Panc1 (cell line): ENCODE results near the gene NMUR1. TPM values are rescaled to one million over a fixed set of nuclear protein-coding genes. Genes with fewer than 3 reads are reported as not detected.

ENCODE experiments used
- ATAC-seq: fragments of 200-7000 bp; cut with Tn5 transposase; 2 replicates; pipeline ENCODE4 v1.9.1; 2020; ENCODE audit warnings: mild to moderate bottlenecking, moderate library complexity
- BruUV-seq: library from RNA; stranded (reverse); fragments of 400-500 nt; replicated peaks from 2 replicates; lab custom pipeline; 2021; lab: Mats Ljungman, UMichigan
- CTCF ChIA-PET: fragments of 300-600 bp; sonication (Branson Sonifier 250); formaldehyde crosslinking; loops from one replicate; lab custom pipeline; 2022; ENCODE audit warnings: antibody characterized with exemption; lab: Charles Lee
- POLR2A ChIA-PET: fragments of 300-600 bp; sonication (Branson Sonifier 250); formaldehyde crosslinking; loops from one replicate; lab custom pipeline; 2022; ENCODE audit warnings: antibody characterized with exemption; lab: Charles Lee
- DNase-seq: peaks from one replicate; pipeline ENCODE4 v3.0.0-alpha.2; 2010; ENCODE audit warnings: low read depth, low spot score
- H3K27ac ChIP-seq: 2 replicates; pipeline ENCODE4 v1.5.1; 2011; ENCODE audit warnings: mild to moderate bottlenecking, low read length, inconsistent platforms
- H3K27me3 ChIP-seq: fragments of 200-500 bp; sonication (Bioruptor generic); 2 replicates; pipeline ENCODE4 v1.6.0; 2014; ENCODE audit warnings: low read length, inconsistent platforms; ENCODE audit not compliant: control insufficient read depth, insufficient read depth
- H3K36me3 ChIP-seq: fragments of 200-500 bp; sonication (Bioruptor generic); 2 replicates; pipeline ENCODE4 v1.5.1; 2014; ENCODE audit warnings: inconsistent platforms, mild to moderate bottlenecking, low read length, moderate library complexity; ENCODE audit not compliant: control insufficient read depth, insufficient read depth
- H3K4me1 ChIP-seq: 2 replicates; pipeline ENCODE4 v1.5.1; 2011; ENCODE audit warnings: inconsistent platforms, mild to moderate bottlenecking, low read length, moderate library complexity; ENCODE audit not compliant: control insufficient read depth, insufficient read depth
- H3K4me3 ChIP-seq, 2 experiments: 2 replicates each; pipeline ENCODE4 v1.5.1; 2011 to 2012; ENCODE audit warnings: low read depth in 2 of 2, low read length in 2 of 2, mild to moderate bottlenecking in 2 of 2, inconsistent platforms in 1 of 2, moderate library complexity in 1 of 2
- H3K9me3 ChIP-seq: fragments of 200-500 bp; sonication (Bioruptor generic); 2 replicates; pipeline ENCODE4 v1.5.1; 2014; ENCODE audit warnings: low read depth, mild to moderate bottlenecking, inconsistent platforms, low read length, moderate library complexity; ENCODE audit not compliant: control insufficient read depth, insufficient read depth
- POLR2AphosphoS5 ChIP-seq: IDR thresholded peaks from 2 replicates; pipeline ENCODE4 v1.6.1; 2012; ENCODE audit warnings: mild to moderate bottlenecking, low read depth, low read length, moderate library complexity
- SIN3A ChIP-seq: IDR thresholded peaks from 2 replicates; pipeline ENCODE4 v1.6.1; 2012; ENCODE audit warnings: low read depth, mild to moderate bottlenecking, low read length, moderate library complexity, borderline replicate concordance; ENCODE audit not compliant: insufficient read depth
- TCF7L2 ChIP-seq: IDR thresholded peaks from 2 replicates; pipeline ENCODE4 v1.6.1; 2011; ENCODE audit warnings: mild to moderate bottlenecking, low read depth, low read length, inconsistent platforms
- in situ Hi-C: cut with HindIII; loops from 2 replicates; pipeline ENCODE4 v1.10.0; 2016; ENCODE audit warnings: low sequenced_read_pairs, low pct_unique_long_range_greater_than_20kb
- intact Hi-C: fragments of 100-400 bp; cut with micrococcal nuclease; formaldehyde crosslinking; loops from one replicate; pipeline ENCODE4 v1.10.0; 2022; ENCODE audit not compliant: unreplicated experiment
- total RNA-seq: library from RNA; stranded (reverse); gene quantifications from one replicate; pipeline ENCODE4 v1.2.1, GENCODE V29; 2021; ENCODE audit not compliant: unreplicated experiment
- TF ChIP-seq, protein P1 (sequence below): fragments of 450-650 bp; IDR thresholded peaks from 2 replicates; pipeline ENCODE4 v1.5.1; 2017; ENCODE audit warnings: mild to moderate bottlenecking
- TF ChIP-seq, protein P2 (sequence below), 2 experiments: IDR thresholded peaks; 2 replicates each; pipeline ENCODE4 v1.6.1; 2011 to 2012; ENCODE audit warnings: low read depth in 2 of 2, control low read depth in 1 of 2, low read length in 1 of 2, mild to moderate bottlenecking in 1 of 2, moderate library complexity in 1 of 2; ENCODE audit not compliant: insufficient read depth in 1 of 2

Gene NMUR1
- total RNA-seq, 1 experiment from 2014 or later = 0.28 TPM

DNA sequence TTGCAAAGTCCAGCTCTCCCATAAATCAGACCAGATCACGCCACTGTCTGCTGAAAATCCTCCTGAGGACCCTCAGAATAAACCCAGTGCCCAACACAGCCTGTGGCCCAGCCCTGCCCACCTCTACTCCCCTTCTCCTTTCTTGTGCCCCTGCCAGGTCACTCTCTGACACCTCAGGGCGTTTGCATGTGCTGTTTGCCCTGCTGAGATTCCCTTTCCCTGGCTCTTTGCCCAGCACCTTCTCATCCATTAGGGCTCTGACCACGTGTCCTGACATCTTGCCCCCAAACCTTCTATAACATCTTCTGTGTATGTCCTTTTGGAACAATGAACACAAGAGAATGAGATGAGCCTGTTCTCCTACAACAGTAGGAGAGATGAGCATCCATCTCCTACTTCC lies 18.5 kb upstream of the NMUR1 start:
- POLR2A ChIA-PET = no interaction called here
- no peak overlapping the region for H3K4me3 ChIP-seq
- DNase-seq = no peak
- BruUV-seq = no TSS peak
- no peaks in the 10 kb centered on the region for H3K36me3 ChIP-seq
- CTCF ChIA-PET = no interaction called here
- TF ChIP-seq POLR2AphosphoS5 = no peak
- TF ChIP-seq SIN3A = no peak
- TF ChIP-seq TCF7L2 = no peak
- TF ChIP-seq, protein P1, sequence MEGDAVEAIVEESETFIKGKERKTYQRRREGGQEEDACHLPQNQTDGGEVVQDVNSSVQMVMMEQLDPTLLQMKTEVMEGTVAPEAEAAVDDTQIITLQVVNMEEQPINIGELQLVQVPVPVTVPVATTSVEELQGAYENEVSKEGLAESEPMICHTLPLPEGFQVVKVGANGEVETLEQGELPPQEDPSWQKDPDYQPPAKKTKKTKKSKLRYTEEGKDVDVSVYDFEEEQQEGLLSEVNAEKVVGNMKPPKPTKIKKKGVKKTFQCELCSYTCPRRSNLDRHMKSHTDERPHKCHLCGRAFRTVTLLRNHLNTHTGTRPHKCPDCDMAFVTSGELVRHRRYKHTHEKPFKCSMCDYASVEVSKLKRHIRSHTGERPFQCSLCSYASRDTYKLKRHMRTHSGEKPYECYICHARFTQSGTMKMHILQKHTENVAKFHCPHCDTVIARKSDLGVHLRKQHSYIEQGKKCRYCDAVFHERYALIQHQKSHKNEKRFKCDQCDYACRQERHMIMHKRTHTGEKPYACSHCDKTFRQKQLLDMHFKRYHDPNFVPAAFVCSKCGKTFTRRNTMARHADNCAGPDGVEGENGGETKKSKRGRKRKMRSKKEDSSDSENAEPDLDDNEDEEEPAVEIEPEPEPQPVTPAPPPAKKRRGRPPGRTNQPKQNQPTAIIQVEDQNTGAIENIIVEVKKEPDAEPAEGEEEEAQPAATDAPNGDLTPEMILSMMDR = no peak
- TF ChIP-seq, protein P2, sequence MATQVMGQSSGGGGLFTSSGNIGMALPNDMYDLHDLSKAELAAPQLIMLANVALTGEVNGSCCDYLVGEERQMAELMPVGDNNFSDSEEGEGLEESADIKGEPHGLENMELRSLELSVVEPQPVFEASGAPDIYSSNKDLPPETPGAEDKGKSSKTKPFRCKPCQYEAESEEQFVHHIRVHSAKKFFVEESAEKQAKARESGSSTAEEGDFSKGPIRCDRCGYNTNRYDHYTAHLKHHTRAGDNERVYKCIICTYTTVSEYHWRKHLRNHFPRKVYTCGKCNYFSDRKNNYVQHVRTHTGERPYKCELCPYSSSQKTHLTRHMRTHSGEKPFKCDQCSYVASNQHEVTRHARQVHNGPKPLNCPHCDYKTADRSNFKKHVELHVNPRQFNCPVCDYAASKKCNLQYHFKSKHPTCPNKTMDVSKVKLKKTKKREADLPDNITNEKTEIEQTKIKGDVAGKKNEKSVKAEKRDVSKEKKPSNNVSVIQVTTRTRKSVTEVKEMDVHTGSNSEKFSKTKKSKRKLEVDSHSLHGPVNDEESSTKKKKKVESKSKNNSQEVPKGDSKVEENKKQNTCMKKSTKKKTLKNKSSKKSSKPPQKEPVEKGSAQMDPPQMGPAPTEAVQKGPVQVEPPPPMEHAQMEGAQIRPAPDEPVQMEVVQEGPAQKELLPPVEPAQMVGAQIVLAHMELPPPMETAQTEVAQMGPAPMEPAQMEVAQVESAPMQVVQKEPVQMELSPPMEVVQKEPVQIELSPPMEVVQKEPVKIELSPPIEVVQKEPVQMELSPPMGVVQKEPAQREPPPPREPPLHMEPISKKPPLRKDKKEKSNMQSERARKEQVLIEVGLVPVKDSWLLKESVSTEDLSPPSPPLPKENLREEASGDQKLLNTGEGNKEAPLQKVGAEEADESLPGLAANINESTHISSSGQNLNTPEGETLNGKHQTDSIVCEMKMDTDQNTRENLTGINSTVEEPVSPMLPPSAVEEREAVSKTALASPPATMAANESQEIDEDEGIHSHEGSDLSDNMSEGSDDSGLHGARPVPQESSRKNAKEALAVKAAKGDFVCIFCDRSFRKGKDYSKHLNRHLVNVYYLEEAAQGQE (IDR thresholded peaks at IDR 0.05; ENCODE audit: insufficient read depth in 1 of 2, low read depth in 2 of 2, low read length in 1 of 2) = no peak
- peaks cover 15% of the 10 kb centered on the region; the same call in 1 of the 2 replicates for H3K9me3 ChIP-seq
- H3K4me1 ChIP-seq = peaks cover 8% of the 10 kb centered on the region; the same call in 1 of the 2 replicates
- H3K27ac ChIP-seq = no peak overlapping the region
- no peak for ATAC-seq
- H3K27me3 ChIP-seq = no peaks in the 10 kb centered on the region
- intact Hi-C loops (no loop called here), in situ Hi-C loops (no loop called here)

DNA sequence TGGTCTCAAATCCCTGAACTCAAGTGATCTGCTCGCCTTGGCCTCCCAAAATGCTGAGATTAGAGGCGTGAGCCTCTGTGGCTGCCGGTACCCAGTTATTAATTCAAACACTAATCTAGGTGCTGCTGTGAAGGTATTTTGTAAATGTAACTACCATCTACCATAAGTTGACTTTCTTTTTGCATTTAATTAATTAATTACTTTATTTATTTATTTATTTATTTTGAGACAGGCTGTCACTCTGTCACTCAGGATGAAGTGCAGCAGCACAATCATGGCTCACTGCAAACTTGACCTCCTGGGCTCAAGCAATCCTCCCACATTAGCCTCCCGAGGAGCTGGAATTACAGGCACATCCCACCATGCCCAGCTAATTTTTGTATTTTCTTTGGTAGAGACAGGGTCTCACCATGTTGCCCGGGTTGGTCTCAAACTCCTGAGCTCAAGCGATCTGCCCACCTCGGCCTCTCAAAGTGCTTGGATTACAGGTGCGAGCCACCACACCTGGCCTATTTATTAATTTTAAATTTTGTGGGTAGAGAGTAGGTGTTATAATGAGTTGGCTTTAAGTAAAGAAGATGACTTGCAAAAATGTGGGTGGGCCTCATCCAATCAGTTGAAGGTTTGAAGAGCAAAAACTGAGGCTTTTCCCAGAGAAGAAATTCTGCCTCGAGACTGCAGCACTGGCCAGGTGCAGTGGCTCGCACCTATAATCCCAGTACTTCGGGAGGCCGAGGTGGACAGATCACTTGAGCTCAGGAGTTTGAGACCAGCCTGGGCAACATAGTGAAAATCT lies 17.3 kb upstream of the NMUR1 start:
- in situ Hi-C loops (no loop called here), intact Hi-C loops (no loop called here)
- H3K4me1 ChIP-seq = peaks cover 8% of the 10 kb centered on the region; the same call in 1 of the 2 replicates
- H3K4me3 ChIP-seq = no peak overlapping the region
- H3K27me3 ChIP-seq = no peaks in the 10 kb centered on the region
- no peak overlapping the region for H3K27ac ChIP-seq
- DNase-seq (no peak), ATAC-seq (no peak)
- no peaks in the 10 kb centered on the region for H3K36me3 ChIP-seq
- ChIA-PET POLR2A (interaction anchor here (0.7 kb wide), 1 partner anchor 33 kb away, joined by 4 read pairs; no protein-coding TSS in a partner anchor), CTCF (interaction anchor here (0.7 kb wide), 1 partner anchor 21 kb away, joined by 5 read pairs; no protein-coding TSS in a partner anchor)
- H3K9me3 ChIP-seq = peaks cover 11% of the 10 kb centered on the region; the same call in 1 of the 2 replicates
- no TSS peak for BruUV-seq
- TF ChIP-seq SIN3A (no peak), POLR2AphosphoS5 (no peak), TCF7L2 (no peak)
- TF ChIP-seq, protein P1 = no peak
- TF ChIP-seq, protein P2 (IDR thresholded peaks at IDR 0.05; ENCODE audit: insufficient read depth in 1 of 2, low read depth in 2 of 2, low read length in 1 of 2) = no peak
